ENCODE data around the gene KIF21B. TPM values are rescaled to one million over a fixed set of nuclear protein-coding genes. Genes with fewer than 3 reads are reported as not detected.

The KIF21B gene
- total and polyA plus RNA-seq, 2 experiments from 2014 or later = 0.18 to 1.3 TPM

- Histone ChIP-seq H3K27ac (no peak overlapping the region), H3K9me2 (replicated peaks; ENCODE audit: insufficient read depth) (no peaks in the 10 kb centered on the region), H3K79me2 (no peaks in the 10 kb centered on the region), H4K20me1 (ENCODE audit: insufficient read depth, poor library complexity, severe bottlenecking) (no peaks in the 10 kb centered on the region), H3K27me3 (no peaks in the 10 kb centered on the region), H3K4me2 (no peak overlapping the region), H2AFZ (no peak overlapping the region), H3K9me3 (ENCODE audit: low read depth) (no peaks in the 10 kb centered on the region), H3K4me1 (ENCODE audit: insufficient read depth) (no peaks in the 10 kb centered on the region), H3K4me3 (no peak overlapping the region), H3K36me3 (replicated peaks; ENCODE audit: insufficient read depth, low read depth) (no peaks in the 10 kb centered on the region)
- WGBS (ENCODE audit: low lambda C conversion rate, missing lambda C conversion rate) = 94% methylated on average over 4 of the region's 4 CpGs
- TF ChIP-seq EZH2 (IDR thresholded peaks at IDR 0.05; ENCODE audit: borderline replicate concordance) (no peak), EZH2phosphoT487 (IDR thresholded peaks at IDR 0.05; ENCODE audit: low read depth, severe bottlenecking, unreplicated experiment) (no peak), CTCF (IDR thresholded peaks at IDR 0.05; ENCODE audit: poor library complexity) (no peak)
- DNase-seq (ENCODE audit: low spot score) = no peak
These were observed 62.6 kb downstream of the KIF21B start for GRCh38 chr1:200960948-200961340.

GRCh38 chr1:200960236-200960947 lies 63.1 kb downstream of the KIF21B start:
- WGBS (ENCODE audit: low lambda C conversion rate, missing lambda C conversion rate) = 75% methylated on average over 9 of the region's 9 CpGs
- H3K9me2 ChIP-seq (replicated peaks; ENCODE audit: insufficient read depth) = no peaks in the 10 kb centered on the region
- H3K9me3 ChIP-seq (ENCODE audit: low read depth) = no peaks in the 10 kb centered on the region
- no peaks in the 10 kb centered on the region for H3K27me3 ChIP-seq
- TF ChIP-seq EZH2phosphoT487 (IDR thresholded peaks at IDR 0.05; ENCODE audit: low read depth, severe bottlenecking, unreplicated experiment) (no peak), CTCF (IDR thresholded peaks at IDR 0.05; ENCODE audit: poor library complexity) (no peak), EZH2 (IDR thresholded peaks at IDR 0.05; ENCODE audit: borderline replicate concordance) (no peak)
- H3K4me2 ChIP-seq = no peak overlapping the region
- no peaks in the 10 kb centered on the region for H3K36me3 ChIP-seq (replicated peaks; ENCODE audit: insufficient read depth, low read depth)
- H4K20me1 ChIP-seq (ENCODE audit: insufficient read depth, poor library complexity, severe bottlenecking) = no peaks in the 10 kb centered on the region
- H3K27ac ChIP-seq = no peak overlapping the region
- H3K4me3 ChIP-seq = no peak overlapping the region
- no peak overlapping the region for H2AFZ ChIP-seq
- DNase-seq (ENCODE audit: low spot score) = no peak
- no peaks in the 10 kb centered on the region for H3K79me2 ChIP-seq
- no peaks in the 10 kb centered on the region for H3K4me1 ChIP-seq (ENCODE audit: insufficient read depth)

- Histone ChIP-seq H4K20me1 (ENCODE audit: insufficient read depth, poor library complexity, severe bottlenecking) (no peaks in the 10 kb centered on the region), H3K9me2 (replicated peaks; ENCODE audit: insufficient read depth) (no peaks in the 10 kb centered on the region), H3K4me1 (ENCODE audit: insufficient read depth) (no peaks in the 10 kb centered on the region), H3K79me2 (no peaks in the 10 kb centered on the region), H3K27me3 (no peaks in the 10 kb centered on the region), H3K36me3 (replicated peaks; ENCODE audit: insufficient read depth, low read depth) (no peaks in the 10 kb centered on the region), H3K9me3 (ENCODE audit: low read depth) (no peaks in the 10 kb centered on the region), H3K4me3 (no peak overlapping the region), H3K27ac (no peak overlapping the region), H3K4me2 (no peak overlapping the region), H2AFZ (no peak overlapping the region)
- WGBS (ENCODE audit: low lambda C conversion rate, missing lambda C conversion rate) = 75% methylated on average over 15 of the region's 15 CpGs
- TF ChIP-seq CTCF (IDR thresholded peaks at IDR 0.05; ENCODE audit: poor library complexity) (no peak), EZH2phosphoT487 (IDR thresholded peaks at IDR 0.05; ENCODE audit: low read depth, severe bottlenecking, unreplicated experiment) (no peak)
- no peak for DNase-seq (ENCODE audit: low spot score)
These were observed 64.0 kb downstream of the KIF21B start for GRCh38 chr1:200959411-200959921.
